ENCODE measurements around the gene RTL1. TPM values are rescaled to one million over a fixed set of nuclear protein-coding genes. Genes with fewer than 3 reads are reported as not detected.

The RTL1 gene
- total RNA-seq, 1 donor from 2014 or later: not detected

DNA sequence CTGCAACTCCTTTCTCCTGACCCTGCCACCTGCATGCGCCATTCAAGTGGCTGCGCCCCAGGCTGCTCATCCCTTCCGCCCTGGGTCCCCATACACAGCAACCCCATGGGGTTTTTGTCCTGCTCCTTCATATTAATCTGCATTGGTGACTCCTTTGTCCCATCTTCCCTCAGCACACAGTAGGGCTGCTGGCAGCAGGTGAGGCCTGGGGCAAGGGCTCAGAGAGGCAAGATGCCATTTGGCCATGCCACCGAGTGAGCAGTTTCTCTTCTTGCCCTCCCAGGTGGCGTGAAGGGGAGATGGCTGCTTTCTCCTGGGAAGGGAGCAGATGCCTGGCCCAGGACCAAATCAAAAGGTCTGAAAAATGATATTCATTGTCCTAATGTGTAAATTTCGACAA, 9.1 kb downstream of the RTL1 start:
- Mint-ChIP-seq H3K9me3 (ENCODE audit: unreplicated experiment) (no peaks in the 10 kb centered on the region), H3K4me3 (ENCODE audit: unreplicated experiment) (no peak overlapping the region), H3K36me3 (ENCODE audit: unreplicated experiment) (no peaks in the 10 kb centered on the region), H3K27me3 (ENCODE audit: unreplicated experiment) (peaks cover 6% of the 10 kb centered on the region), H3K27ac (ENCODE audit: unreplicated experiment) (no peak overlapping the region), H3K4me1 (ENCODE audit: low read depth, unreplicated experiment) (peaks cover 12% of the 10 kb centered on the region)
- DNase-seq: no peak
- no peak for TF ChIP-seq CTCF (IDR thresholded peaks at IDR 0.05; ENCODE audit: partially characterized antibody, unreplicated experiment)

DNA sequence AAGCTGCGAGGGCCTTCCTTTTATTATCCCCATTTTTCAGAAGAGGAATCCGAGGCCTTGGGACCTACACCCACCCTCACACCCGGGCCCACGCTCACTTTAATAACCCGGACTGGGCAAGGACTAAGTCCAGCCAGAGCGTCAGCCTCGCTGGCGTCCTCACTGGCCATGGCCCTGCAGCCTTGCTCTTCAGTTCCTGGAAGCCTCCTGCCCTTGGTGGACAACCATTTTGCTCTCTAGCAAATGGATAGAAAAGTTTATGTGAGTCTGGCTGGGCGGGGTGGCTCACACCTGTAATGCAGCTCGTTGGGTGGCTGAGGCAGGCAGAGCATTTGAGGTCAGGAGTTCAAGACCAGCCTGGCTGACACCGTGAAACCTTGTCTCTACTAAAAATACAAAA, 9.8 kb downstream of the RTL1 start:
- H3K4me1 Mint-ChIP-seq (ENCODE audit: low read depth, unreplicated experiment): peaks cover 6% of the 10 kb centered on the region
- peaks cover 2% of the 10 kb centered on the region for H3K27me3 Mint-ChIP-seq (ENCODE audit: unreplicated experiment)
- H3K9me3 Mint-ChIP-seq (ENCODE audit: unreplicated experiment): no peaks in the 10 kb centered on the region
- H3K27ac Mint-ChIP-seq (ENCODE audit: unreplicated experiment): no peak overlapping the region
- DNase-seq: no peak
- H3K36me3 Mint-ChIP-seq (ENCODE audit: unreplicated experiment): no peaks in the 10 kb centered on the region
- H3K4me3 Mint-ChIP-seq (ENCODE audit: unreplicated experiment): no peak overlapping the region
- no peak for TF ChIP-seq CTCF (IDR thresholded peaks at IDR 0.05; ENCODE audit: partially characterized antibody, unreplicated experiment)

DNA sequence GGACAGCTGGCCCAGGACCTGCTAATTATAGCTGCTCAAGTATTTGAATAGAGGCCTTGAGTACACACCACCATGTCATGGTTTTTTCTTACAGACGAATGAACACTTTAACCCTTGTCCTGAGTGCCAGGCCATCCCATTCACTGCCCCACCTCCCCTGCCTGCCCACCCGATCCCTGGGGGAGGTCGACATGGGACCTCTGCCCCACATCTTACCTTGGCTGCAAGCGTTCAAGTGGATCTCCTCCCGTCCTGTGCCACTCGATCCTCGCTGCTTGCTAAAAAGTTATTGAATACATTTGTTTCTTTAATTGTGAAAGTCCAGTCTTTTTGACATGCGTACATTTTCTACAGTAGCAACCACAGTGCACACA, 10.3 kb downstream of the RTL1 start:
- peaks cover 2% of the 10 kb centered on the region for H3K27me3 Mint-ChIP-seq (ENCODE audit: unreplicated experiment)
- TF ChIP-seq CTCF (IDR thresholded peaks at IDR 0.05; ENCODE audit: partially characterized antibody, unreplicated experiment): no peak
- H3K36me3 Mint-ChIP-seq (ENCODE audit: unreplicated experiment): no peaks in the 10 kb centered on the region
- H3K4me1 Mint-ChIP-seq (ENCODE audit: low read depth, unreplicated experiment): peaks cover 4% of the 10 kb centered on the region
- no peak for DNase-seq
- no peak overlapping the region for H3K4me3 Mint-ChIP-seq (ENCODE audit: unreplicated experiment)
- no peaks in the 10 kb centered on the region for H3K9me3 Mint-ChIP-seq (ENCODE audit: unreplicated experiment)
- no peak overlapping the region for H3K27ac Mint-ChIP-seq (ENCODE audit: unreplicated experiment)

- Mint-ChIP-seq H3K9me3 (ENCODE audit: unreplicated experiment) (no peaks in the 10 kb centered on the region), H3K36me3 (ENCODE audit: unreplicated experiment) (no peaks in the 10 kb centered on the region), H3K4me3 (ENCODE audit: unreplicated experiment) (no peak overlapping the region), H3K27me3 (ENCODE audit: unreplicated experiment) (peaks cover 2% of the 10 kb centered on the region), H3K4me1 (ENCODE audit: low read depth, unreplicated experiment) (peaks cover 4% of the 10 kb centered on the region), H3K27ac (ENCODE audit: unreplicated experiment) (no peak overlapping the region)
- DNase-seq: no peak
- TF ChIP-seq CTCF (IDR thresholded peaks at IDR 0.05; ENCODE audit: partially characterized antibody, unreplicated experiment): no peak
These were observed 10.9 kb downstream of the RTL1 start for GRCh38 chr14:100892496-100893227.

Data from glutamatergic neuron (in vitro differentiated cells).